Right atrium auricular region (tissue), 2 donors: ENCODE data around the gene SULT1A1. TPM values are rescaled to one million over a fixed set of nuclear protein-coding genes. Genes with fewer than 3 reads are reported as not detected.
"Not testable (repeated sequence)": the region's sequence is repeated elsewhere in the genome, so short reads cannot be mapped to it uniquely, and the experiment has no call there.

Experiments used
- DNase-seq: peaks from one replicate; pipeline ENCODE4 v3.0.0-alpha.2; 2019; ENCODE audit warnings: low spot score
- H3K27ac ChIP-seq, 2 donors: fragments of 200-600 bp; sonication (generic); 1 replicate in 1 of 2; 2 replicates in 1 of 2; pipeline ENCODE4 v1.5.1; 2016 to 2019
- H3K27me3 ChIP-seq, 2 donors: fragments of 200-600 bp; sonication (generic); one replicate each; pipeline versions ENCODE4 v1.5.1 to v1.6.0; 2017 to 2019
- H3K36me3 ChIP-seq: fragments of 200-600 bp; sonication (generic); one replicate; pipeline ENCODE4 v1.5.1; 2016
- H3K4me1 ChIP-seq, 2 donors: fragments of 200-600 bp; sonication (generic); one replicate each; pipeline versions ENCODE4 v1.5.1 to v1.6.0; 2017 to 2019
- H3K4me3 ChIP-seq, 2 donors: fragments of 200-600 bp; sonication (generic); 1 replicate in 1 of 2; 2 replicates in 1 of 2; pipeline ENCODE4 v1.5.1; 2017 to 2019; ENCODE audit warnings: mild to moderate bottlenecking in 1 of 2, moderate library complexity in 1 of 2
- H3K9me3 ChIP-seq, 2 donors: fragments of 200-600 bp; sonication (generic); one replicate each; pipeline ENCODE4 v1.5.1; 2019
- total RNA-seq, 2 donors: library from RNA; depleted of rRNA; stranded (reverse); fragments of >200 nt; gene quantifications; one replicate each; pipeline ENCODE4 v1.1.0, GENCODE V29; 2016
- TF ChIP-seq, protein P1 (sequence below), 2 donors: fragments of 200-600 bp; sonication (generic); IDR thresholded peaks; one replicate each; pipeline ENCODE4 v1.5.1; 2019; ENCODE audit warnings: antibody characterized with exemption in 2 of 2

Gene SULT1A1
- total RNA-seq, 2 donors from 2014 or later = 37.9 to 38.1 TPM

DNA sequence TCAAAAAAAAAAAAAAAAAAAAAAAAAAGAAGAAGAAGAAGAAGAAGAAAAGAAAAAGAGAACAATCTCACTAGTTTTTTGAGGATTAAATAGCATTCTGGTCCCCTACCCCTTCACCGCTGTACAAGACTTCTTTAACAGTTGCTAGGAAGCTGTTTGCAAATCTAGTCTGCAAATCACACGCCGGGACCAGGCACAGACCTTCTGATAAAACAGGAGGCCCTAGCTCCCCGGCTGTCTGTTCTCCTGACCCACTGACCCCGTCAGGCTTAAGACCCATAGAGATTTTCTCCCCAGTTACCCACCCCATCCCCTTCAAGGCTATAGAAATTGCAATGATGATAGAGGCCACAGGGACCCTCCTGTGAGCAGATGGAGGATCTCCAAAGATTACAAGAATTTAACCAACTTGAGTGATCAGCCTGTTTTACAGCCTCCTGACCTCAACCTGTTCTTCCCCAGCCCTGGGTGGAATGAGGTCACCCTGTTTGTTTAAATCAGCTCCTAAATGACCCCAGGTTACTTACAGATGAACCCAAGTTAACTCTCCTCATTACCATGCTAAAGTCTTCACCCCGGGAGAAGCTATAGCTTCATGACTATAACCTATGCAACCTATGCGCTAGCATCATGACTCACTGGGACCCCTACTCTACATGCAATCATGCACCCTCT lies 11.8 kb upstream of the SULT1A1 start:
- TF ChIP-seq, protein P1, sequence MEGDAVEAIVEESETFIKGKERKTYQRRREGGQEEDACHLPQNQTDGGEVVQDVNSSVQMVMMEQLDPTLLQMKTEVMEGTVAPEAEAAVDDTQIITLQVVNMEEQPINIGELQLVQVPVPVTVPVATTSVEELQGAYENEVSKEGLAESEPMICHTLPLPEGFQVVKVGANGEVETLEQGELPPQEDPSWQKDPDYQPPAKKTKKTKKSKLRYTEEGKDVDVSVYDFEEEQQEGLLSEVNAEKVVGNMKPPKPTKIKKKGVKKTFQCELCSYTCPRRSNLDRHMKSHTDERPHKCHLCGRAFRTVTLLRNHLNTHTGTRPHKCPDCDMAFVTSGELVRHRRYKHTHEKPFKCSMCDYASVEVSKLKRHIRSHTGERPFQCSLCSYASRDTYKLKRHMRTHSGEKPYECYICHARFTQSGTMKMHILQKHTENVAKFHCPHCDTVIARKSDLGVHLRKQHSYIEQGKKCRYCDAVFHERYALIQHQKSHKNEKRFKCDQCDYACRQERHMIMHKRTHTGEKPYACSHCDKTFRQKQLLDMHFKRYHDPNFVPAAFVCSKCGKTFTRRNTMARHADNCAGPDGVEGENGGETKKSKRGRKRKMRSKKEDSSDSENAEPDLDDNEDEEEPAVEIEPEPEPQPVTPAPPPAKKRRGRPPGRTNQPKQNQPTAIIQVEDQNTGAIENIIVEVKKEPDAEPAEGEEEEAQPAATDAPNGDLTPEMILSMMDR (IDR thresholded peaks at IDR 0.05) = no peak
- DNase-seq = no peak
- Histone ChIP-seq H3K27ac (no peak overlapping the region), H3K4me3 (no peak overlapping the region), H3K9me3 (no peaks in the 10 kb centered on the region), H3K36me3 (no peaks in the 10 kb centered on the region), H3K27me3 (no peaks in the 10 kb centered on the region), H3K4me1 (peaks cover 0 to 7% of the 10 kb centered on the region in 2 donors)

DNA sequence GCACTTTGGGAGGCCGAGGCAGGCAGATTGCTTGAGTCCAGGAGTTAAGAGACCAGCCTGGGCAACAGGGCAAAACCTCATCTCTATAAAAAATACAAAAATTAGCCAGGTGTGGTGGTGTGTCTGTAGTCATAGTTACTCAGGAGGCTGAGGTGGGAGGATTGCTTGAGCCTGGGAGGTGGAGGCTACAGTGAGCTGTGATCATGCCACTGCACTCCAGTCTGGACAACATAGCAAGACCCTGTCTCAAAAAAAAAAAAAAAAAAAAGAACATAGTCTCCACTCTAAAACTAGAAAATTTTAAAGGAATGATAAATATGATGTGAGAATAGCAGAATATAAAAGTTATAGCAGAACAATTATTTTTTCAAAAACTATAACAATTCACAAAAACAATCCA lies 10.5 kb upstream of the SULT1A1 start:
- not testable (repeated sequence) for DNase-seq, H3K27ac ChIP-seq, H3K9me3 ChIP-seq, H3K4me1 ChIP-seq, H3K27me3 ChIP-seq, H3K36me3 ChIP-seq, H3K4me3 ChIP-seq

DNA sequence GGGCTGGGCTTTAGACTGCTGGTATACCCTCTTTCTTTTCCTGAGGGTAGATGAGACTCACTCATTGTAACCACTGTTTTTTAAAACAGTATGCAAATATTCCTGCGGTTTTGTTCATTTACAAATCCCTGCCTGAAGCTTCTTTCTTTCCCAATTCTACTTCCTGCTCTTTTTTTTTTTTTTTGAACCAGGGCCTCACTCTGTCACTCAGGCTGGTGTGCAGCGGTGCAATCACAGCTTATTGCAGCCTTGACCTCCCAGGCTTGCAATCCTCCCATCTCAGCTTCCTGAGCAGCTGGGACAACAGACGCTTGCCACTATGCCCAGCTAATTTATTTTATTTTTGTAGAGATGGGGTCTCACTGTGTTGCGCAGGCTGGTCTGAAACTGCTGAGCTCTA lies 8.0 kb upstream of the SULT1A1 start:
- Histone ChIP-seq H3K36me3 (no peaks in the 10 kb centered on the region), H3K9me3 (no peaks in the 10 kb centered on the region), H3K4me1 (no peaks in the 10 kb centered on the region), H3K27me3 (no peaks in the 10 kb centered on the region), H3K4me3 (no peak overlapping the region), H3K27ac (no peak overlapping the region)
- TF ChIP-seq, protein P1 (IDR thresholded peaks at IDR 0.05) = no peak
- DNase-seq = no peak

DNA sequence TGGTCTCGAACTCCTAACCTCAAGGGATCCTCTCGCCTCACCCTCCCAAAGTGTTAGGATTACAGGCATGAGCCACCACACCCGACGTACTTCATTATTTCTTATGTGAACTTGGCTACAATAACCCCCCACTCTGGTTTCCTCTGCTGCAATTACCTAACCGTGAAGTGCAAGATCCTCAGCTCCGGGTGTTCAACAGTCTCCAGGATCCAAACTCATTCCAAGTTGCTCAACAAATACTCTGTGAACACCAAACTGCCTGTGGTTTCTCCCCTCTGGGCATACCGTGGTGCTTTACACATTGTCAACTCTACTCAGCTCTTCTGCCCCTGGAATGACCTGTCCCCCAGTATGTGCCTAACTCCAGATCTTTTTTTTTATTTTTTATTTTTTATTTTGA lies 6.8 kb upstream of the SULT1A1 start:
- Histone ChIP-seq H3K36me3 (no peaks in the 10 kb centered on the region), H3K4me1 (no peaks in the 10 kb centered on the region), H3K4me3 (no peak overlapping the region), H3K27ac (no peak overlapping the region), H3K9me3 (no peaks in the 10 kb centered on the region), H3K27me3 (no peaks in the 10 kb centered on the region)
- DNase-seq = no peak
- TF ChIP-seq, protein P1 (IDR thresholded peaks at IDR 0.05) = no peak

DNA sequence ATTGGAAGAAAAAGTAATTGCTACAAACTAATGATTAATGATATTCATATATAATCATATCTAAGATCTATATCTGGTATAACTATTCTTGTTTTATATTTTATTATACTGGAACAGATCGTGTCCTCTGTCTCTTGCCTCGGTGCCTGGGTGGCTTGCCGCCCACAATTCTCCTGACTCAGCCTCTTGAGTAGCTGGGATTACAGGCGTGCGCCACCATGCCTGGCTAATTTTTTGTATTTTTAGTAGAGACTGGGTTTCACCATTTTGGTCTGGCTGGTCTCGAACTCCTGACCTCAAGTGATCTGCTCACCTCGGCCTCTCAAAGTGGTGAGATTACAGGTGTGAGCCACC lies 6.4 kb upstream of the SULT1A1 start:
- not testable (repeated sequence) for H3K27ac ChIP-seq

DNA sequence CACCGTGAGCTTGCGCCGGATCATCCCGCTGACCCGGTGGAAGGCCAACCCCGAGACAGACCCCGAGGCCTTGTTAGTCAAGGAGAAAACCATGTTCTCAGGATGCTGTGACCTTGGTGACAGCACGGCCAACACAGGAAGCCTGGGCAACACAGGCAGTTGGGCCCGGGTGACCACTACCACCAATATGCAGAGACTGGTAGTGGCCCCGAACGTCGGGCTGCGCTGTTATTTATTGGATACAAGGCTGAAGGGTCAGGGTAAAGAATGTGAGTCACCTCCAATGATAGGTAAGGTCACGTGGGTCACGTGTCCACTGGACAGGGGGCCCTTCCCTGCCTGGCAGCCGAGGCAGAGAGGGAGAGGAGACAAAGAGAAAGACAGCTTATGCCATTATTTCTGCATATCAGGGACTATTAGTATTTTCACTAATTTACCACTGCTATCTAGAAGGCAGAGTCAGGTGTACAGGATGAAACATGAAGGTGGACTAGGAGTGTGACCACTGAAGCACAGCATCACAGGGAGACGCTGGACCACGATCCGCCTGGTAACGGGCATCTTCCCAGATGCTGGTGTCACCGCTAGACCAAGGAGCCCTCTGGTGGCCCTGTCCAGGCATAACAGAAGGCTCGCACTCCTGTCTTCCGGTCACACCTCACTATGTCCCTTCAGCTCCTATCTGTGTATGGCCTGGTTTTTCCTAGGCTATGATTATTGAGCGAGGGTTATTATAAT lies 5.8 kb upstream of the SULT1A1 start:
- not testable (repeated sequence) for H3K9me3 ChIP-seq, H3K4me1 ChIP-seq, H3K4me3 ChIP-seq, H3K36me3 ChIP-seq, H3K27ac ChIP-seq, H3K27me3 ChIP-seq
- TF ChIP-seq, protein P1 (IDR thresholded peaks at IDR 0.05) = peak; percentile 72 to 76
- peak; percentile 76 for DNase-seq

More for the DNA sequence above, 6.4 kb upstream of the SULT1A1 start:
- H3K27me3 ChIP-seq, DNase-seq, H3K4me3 ChIP-seq, H3K9me3 ChIP-seq, H3K36me3 ChIP-seq, H3K4me1 ChIP-seq: not testable (repeated sequence)

DNA sequence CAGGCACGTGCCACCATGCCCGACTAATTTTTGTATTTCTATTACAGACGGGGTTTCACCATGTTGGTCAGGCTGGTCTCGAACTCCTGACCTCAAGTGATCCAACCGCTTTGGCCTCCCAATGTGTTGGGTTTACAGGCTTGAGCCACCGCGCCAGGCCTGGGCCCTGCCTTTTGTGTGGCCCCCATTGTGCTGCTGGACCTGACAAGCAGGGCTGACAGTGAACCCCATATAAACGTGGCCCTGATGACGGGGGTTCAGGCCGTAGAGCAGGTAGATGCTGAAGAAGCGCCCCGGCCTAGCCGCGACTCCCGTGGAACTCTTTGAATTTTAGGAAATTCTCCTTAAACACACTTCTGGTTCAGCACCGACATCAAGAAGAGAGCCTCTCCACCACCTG lies 4.7 kb upstream of the SULT1A1 start:
- H3K9me3 ChIP-seq, H3K27ac ChIP-seq, H3K36me3 ChIP-seq, H3K4me3 ChIP-seq, H3K27me3 ChIP-seq: not testable (repeated sequence)
- peaks cover 0 to 13% of the 10 kb centered on the region in 2 donors for H3K4me1 ChIP-seq
- DNase-seq = peak; percentile 55

DNA sequence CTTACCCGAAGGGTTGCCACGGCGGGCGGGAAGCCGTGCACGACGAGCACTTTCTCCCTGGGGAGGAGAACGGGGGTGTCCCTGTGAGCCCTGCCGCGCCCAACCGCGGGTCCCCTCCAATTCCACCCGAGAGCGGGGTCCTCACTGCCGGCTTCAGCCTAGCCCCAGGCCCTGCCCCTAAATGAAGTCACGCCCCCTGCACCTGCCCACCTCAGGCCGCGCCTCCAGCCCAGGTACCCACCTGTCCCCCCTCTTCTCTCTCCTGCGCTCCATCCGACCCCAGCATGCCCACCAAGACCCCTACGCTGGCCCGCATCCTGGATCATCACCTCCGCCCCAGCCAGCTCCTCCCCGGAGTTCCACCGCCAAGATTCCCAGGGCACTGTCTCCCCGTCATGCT lies 4.1 kb upstream of the SULT1A1 start:
- H3K9me3 ChIP-seq, H3K4me3 ChIP-seq, H3K36me3 ChIP-seq, H3K27me3 ChIP-seq, DNase-seq, H3K27ac ChIP-seq: not testable (repeated sequence)
- H3K4me1 ChIP-seq = peaks cover 0 to 19% of the 10 kb centered on the region in 2 donors

DNA sequence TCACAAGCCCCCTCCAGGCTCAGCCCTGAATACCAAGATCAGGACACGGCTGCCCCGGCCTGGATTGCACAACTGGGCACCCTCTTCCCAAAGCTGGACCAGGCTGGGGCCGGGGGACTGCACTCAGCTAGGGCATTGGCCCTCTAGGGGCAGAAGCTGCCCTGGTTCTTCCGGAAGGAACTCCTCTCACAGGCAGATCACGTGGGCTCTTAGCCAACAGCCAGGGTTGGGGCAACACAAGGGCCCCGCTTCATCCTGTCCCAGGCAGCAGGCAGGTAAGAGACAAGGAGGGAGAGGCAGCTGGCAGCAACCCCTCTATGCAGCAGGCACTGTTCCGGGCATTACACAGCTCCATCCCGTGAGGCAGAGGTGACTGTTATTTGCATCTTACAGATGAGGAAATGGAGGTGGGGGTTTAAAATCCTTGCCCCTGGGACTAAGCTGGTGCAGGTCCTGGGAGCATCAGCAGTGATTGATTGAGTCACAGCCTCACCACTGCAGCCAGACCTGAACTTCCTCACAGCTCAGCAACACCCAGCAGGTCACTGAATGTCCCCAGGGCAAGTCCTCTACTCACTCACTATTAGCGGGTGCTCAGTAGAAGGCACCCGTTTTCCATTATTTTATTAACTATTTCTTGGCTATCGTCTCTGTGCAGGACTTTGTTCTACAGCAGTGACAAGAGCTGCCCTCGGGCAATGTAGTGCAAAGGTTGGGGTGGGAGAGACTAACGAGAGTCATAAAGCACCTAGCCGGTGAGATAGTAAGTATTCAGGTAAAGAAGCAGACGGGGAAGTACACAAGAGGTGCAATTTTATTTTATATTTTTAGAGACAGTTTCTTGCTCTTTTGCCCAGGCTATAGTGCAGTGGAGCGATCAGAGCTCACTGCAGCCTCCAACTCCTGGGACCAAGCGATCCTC lies 2.8 kb upstream of the SULT1A1 start:
- DNase-seq, H3K9me3 ChIP-seq, H3K27me3 ChIP-seq, H3K27ac ChIP-seq, H3K36me3 ChIP-seq, H3K4me3 ChIP-seq: not testable (repeated sequence)
- H3K4me1 ChIP-seq = peaks cover 0 to 22% of the 10 kb centered on the region in 2 donors
